ENCODE results near the gene RGL2. TPM values are rescaled to one million over a fixed set of nuclear protein-coding genes. Genes with fewer than 3 reads are reported as not detected.
A peak's percentile ranks its signal among the peaks of the same experiment; 100 is the strongest.

The RGL2 gene
- total and polyA plus RNA-seq, 2 of the 13 experiments (the other 11 are each of a cell fraction or from before 2014, with no cell fraction given): 22.9 to 47.4 TPM

DNA sequence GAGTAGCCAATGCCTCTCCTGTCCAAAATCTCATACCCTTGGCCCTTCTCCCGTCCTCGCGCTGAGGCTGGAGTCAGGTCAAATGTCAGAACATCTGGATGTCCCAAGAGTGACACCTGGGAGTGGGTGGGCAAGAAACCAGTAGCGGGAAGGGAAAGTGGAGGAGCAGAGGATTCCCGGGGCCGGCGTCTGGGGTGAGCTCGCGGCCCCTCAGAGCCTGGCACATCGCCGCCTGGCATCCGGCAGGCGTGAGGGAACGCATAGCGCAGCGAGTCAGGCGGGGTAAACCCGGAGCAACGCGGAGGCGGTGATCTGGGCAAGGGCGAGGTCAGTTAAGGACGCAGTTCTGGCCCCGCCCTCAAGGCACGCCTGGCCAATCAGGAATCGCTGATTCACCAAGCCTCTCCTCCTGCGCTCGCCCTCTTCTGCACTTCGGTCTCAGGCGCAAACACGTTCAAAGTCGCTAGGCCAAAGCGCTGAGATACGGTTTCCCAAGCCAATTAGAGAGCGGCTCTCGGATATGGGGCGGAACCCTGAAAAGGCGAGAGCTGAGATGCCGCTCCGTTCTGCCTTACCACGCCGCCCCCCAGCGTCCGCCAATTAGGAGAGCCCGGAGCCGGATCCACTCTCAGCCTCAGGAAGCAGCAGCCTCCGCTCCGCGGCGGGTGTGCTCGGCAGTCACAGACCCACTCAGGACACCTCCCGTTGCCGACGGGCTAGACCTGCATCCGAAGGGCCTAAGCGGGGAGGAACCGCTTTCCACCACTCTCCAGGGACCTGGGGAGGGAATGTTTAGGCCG is 49.6 kb downstream of the RGL2 start (continued):
- TF ChIP-seq, protein P1, sequence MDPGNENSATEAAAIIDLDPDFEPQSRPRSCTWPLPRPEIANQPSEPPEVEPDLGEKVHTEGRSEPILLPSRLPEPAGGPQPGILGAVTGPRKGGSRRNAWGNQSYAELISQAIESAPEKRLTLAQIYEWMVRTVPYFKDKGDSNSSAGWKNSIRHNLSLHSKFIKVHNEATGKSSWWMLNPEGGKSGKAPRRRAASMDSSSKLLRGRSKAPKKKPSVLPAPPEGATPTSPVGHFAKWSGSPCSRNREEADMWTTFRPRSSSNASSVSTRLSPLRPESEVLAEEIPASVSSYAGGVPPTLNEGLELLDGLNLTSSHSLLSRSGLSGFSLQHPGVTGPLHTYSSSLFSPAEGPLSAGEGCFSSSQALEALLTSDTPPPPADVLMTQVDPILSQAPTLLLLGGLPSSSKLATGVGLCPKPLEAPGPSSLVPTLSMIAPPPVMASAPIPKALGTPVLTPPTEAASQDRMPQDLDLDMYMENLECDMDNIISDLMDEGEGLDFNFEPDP (CRISPR knock-in tag; conservative IDR thresholded peaks at IDR 0.05): no peak
- peak; percentile 65 for TF ChIP-seq RARA (CRISPR knock-in tag; IDR thresholded peaks at IDR 0.05)
- TF ChIP-seq SRY (CRISPR knock-in tag; IDR thresholded peaks at IDR 0.05): peak; percentile 70
- no peak; the same call in none of the 2 replicates for TF ChIP-seq HES4 (CRISPR knock-in tag; IDR thresholded peaks at IDR 0.05; ENCODE audit: borderline replicate concordance)
- peak; percentile 72 for TF ChIP-seq GATAD1 (CRISPR knock-in tag; IDR thresholded peaks at IDR 0.05)
- no peak for TF ChIP-seq SOX6 (IDR thresholded peaks at IDR 0.05)
- peak; percentile 81 for TF ChIP-seq SOX6 (CRISPR knock-in tag; IDR thresholded peaks at IDR 0.05)
- TF ChIP-seq ZFP36 (IDR thresholded peaks at IDR 0.05; ENCODE audit: borderline replicate concordance, low read depth, low read length, partially characterized antibody): no peak
- TF ChIP-seq NKX3-1 (CRISPR knock-in tag; IDR thresholded peaks at IDR 0.05): peak; percentile 78; the same call in 1 of the 2 replicates
- no peak; the same call in 1 of the 2 replicates for TF ChIP-seq ZNF143 (CRISPR knock-in tag; IDR thresholded peaks at IDR 0.05)
- TF ChIP-seq ZNF326 (CRISPR knock-in tag; IDR thresholded peaks at IDR 0.05; ENCODE audit: borderline replicate concordance): no peak
- TF ChIP-seq, protein P2, sequence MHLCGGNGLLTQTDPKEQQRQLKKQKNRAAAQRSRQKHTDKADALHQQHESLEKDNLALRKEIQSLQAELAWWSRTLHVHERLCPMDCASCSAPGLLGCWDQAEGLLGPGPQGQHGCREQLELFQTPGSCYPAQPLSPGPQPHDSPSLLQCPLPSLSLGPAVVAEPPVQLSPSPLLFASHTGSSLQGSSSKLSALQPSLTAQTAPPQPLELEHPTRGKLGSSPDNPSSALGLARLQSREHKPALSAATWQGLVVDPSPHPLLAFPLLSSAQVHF (CRISPR knock-in tag; IDR thresholded peaks at IDR 0.05): no peak
- TF ChIP-seq ZNF530 (CRISPR knock-in tag; IDR thresholded peaks at IDR 0.05; ENCODE audit: low read depth): no peak
- no peak for TF ChIP-seq MBNL3 (CRISPR knock-in tag; conservative IDR thresholded peaks at IDR 0.05)
- no peak for TF ChIP-seq ZNF737 (CRISPR knock-in tag; IDR thresholded peaks at IDR 0.05; ENCODE audit: borderline replicate concordance)
- TF ChIP-seq MTA3 (CRISPR knock-in tag; IDR thresholded peaks at IDR 0.05): no peak
- TF ChIP-seq ZNF644 (CRISPR knock-in tag; IDR thresholded peaks at IDR 0.05; ENCODE audit: low read depth): no peak
- TF ChIP-seq, protein P3, sequence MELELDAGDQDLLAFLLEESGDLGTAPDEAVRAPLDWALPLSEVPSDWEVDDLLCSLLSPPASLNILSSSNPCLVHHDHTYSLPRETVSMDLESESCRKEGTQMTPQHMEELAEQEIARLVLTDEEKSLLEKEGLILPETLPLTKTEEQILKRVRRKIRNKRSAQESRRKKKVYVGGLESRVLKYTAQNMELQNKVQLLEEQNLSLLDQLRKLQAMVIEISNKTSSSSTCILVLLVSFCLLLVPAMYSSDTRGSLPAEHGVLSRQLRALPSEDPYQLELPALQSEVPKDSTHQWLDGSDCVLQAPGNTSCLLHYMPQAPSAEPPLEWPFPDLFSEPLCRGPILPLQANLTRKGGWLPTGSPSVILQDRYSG (CRISPR knock-in tag; IDR thresholded peaks at IDR 0.05): no peak
- no peak for TF ChIP-seq ZNF296 (CRISPR knock-in tag; conservative IDR thresholded peaks at IDR 0.05)
- no peak for TF ChIP-seq ZSCAN30 (CRISPR knock-in tag; IDR thresholded peaks at IDR 0.05)
- TF ChIP-seq, protein P4, sequence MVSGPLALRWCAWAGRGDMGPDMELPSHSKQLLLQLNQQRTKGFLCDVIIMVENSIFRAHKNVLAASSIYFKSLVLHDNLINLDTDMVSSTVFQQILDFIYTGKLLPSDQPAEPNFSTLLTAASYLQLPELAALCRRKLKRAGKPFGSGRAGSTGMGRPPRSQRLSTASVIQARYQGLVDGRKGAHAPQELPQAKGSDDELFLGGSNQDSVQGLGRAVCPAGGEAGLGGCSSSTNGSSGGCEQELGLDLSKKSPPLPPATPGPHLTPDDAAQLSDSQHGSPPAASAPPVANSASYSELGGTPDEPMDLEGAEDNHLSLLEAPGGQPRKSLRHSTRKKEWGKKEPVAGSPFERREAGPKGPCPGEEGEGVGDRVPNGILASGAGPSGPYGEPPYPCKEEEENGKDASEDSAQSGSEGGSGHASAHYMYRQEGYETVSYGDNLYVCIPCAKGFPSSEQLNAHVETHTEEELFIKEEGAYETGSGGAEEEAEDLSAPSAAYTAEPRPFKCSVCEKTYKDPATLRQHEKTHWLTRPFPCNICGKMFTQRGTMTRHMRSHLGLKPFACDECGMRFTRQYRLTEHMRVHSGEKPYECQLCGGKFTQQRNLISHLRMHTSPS (CRISPR knock-in tag; IDR thresholded peaks at IDR 0.05; ENCODE audit: low read depth): peak; percentile 97
- TF ChIP-seq SNAPC2 (CRISPR knock-in tag; IDR thresholded peaks at IDR 0.05): 0 out of 2 replicates have a peak, but pooled peaks have one; percentile 55
- no peak for TF ChIP-seq ZNF768 (CRISPR knock-in tag; IDR thresholded peaks at IDR 0.05)
- peak; percentile 84; the same call in 1 of the 2 replicates for TF ChIP-seq ZNF790 (CRISPR knock-in tag; IDR thresholded peaks at IDR 0.05; ENCODE audit: borderline replicate concordance)

All from HepG2 (cell line).